GM06990 (cell line): ENCODE results near the gene PRKN.

Experiments
- DNase-seq: peaks from one replicate; pipeline ENCODE4 v3.0.0-alpha.2; 2011; ENCODE audit not compliant: insufficient read length; ENCODE audit errors: extremely low read depth
- H3K27me3 ChIP-seq: replicated peaks from 2 replicates; pipeline ENCODE4 v1.6.0; 2011; ENCODE audit warnings: low read length; ENCODE audit not compliant: control insufficient read depth, insufficient read depth
- H3K36me3 ChIP-seq: 2 replicates; pipeline ENCODE4 v1.5.1; 2011; ENCODE audit warnings: low read length; ENCODE audit not compliant: control insufficient read depth, insufficient read depth
- H3K4me3 ChIP-seq: replicated peaks from 2 replicates; pipeline ENCODE4 v1.5.1; 2011; ENCODE audit warnings: low read depth, mild to moderate bottlenecking, control low read depth, low read length
- CTCF ChIP-seq: IDR thresholded peaks from 2 replicates; pipeline ENCODE4 v1.5.1; 2011; ENCODE audit warnings: low read length, control low read depth, mild to moderate bottlenecking, inconsistent platforms; ENCODE audit not compliant: insufficient read depth, poor library complexity, severe bottlenecking

Gene PRKN

GRCh38 chr6:162179196-162179951 lies 548.2 kb downstream of the PRKN start:
- Histone ChIP-seq H3K4me3 (no peak overlapping the region), H3K36me3 (no peaks in the 10 kb centered on the region), H3K27me3 (no peaks in the 10 kb centered on the region)
- DNase-seq, result no peak
- TF ChIP-seq CTCF, result no peak

GRCh38 chr6:162178666-162179065 lies 548.9 kb downstream of the PRKN start:
- H3K27me3 ChIP-seq, result no peaks in the 10 kb centered on the region
- H3K4me3 ChIP-seq, result no peak overlapping the region
- no peak for DNase-seq
- TF ChIP-seq CTCF, result no peak
- no peaks in the 10 kb centered on the region for H3K36me3 ChIP-seq

- Histone ChIP-seq H3K4me3 (no peak overlapping the region), H3K27me3 (no peaks in the 10 kb centered on the region), H3K36me3 (no peaks in the 10 kb centered on the region)
- DNase-seq, result no peak
- no peak for TF ChIP-seq CTCF
Measured at GRCh38 chr6:162178266-162178665, 549.3 kb downstream of the PRKN start.

- Histone ChIP-seq H3K36me3 (no peaks in the 10 kb centered on the region), H3K27me3 (no peaks in the 10 kb centered on the region), H3K4me3 (no peak overlapping the region)
- no peak for TF ChIP-seq CTCF
- DNase-seq, result no peak
Measured at GRCh38 chr6:162177746-162178145, 549.8 kb downstream of the PRKN start.

- no peaks in the 10 kb centered on the region for H3K27me3 ChIP-seq
- H3K36me3 ChIP-seq, result no peaks in the 10 kb centered on the region
- no peak for DNase-seq
- TF ChIP-seq CTCF, result no peak
- H3K4me3 ChIP-seq, result no peak overlapping the region
Measured at GRCh38 chr6:162173466-162173865, 554.1 kb downstream of the PRKN start.

GRCh38 chr6:162165479-162165878 lies 562.1 kb downstream of the PRKN start:
- Histone ChIP-seq H3K4me3 (no peak overlapping the region), H3K36me3 (no peaks in the 10 kb centered on the region), H3K27me3 (no peaks in the 10 kb centered on the region)
- no peak for TF ChIP-seq CTCF
- no peak for DNase-seq
